ENCODE measurements around the gene WDR86. TPM values are rescaled to one million over a fixed set of nuclear protein-coding genes. Genes with fewer than 3 reads are reported as not detected.

WDR86 gene
- total and polyA plus RNA-seq, 2 of the 8 experiments (the other 6 are each of a cell fraction or from before 2014, with no cell fraction given): 12.7 to 15.8 TPM

GRCh38 chr7:151448261-151449252 is 38.7 kb upstream of the WDR86 start (continued):
- TF ChIP-seq CHD7 (IDR thresholded peaks at IDR 0.05; ENCODE audit: insufficient replicate concordance, low read length) (no peak), RFX5 (IDR thresholded peaks at IDR 0.05; ENCODE audit: borderline replicate concordance, low read depth, low read length) (no peak), CTCF (IDR thresholded peaks at IDR 0.05; ENCODE audit: control extremely low read depth in 1 of 3, insufficient read depth in 1 of 3, low read depth in 1 of 3, low read length in 3 of 3) (peak; percentile 80 to 85 (median 83)), BRCA1 (IDR thresholded peaks at IDR 0.05; ENCODE audit: low read depth, low read length) (no peak), GABPA (IDR thresholded peaks at IDR 0.05; ENCODE audit: borderline replicate concordance, insufficient read depth, low read length) (peak; percentile 24; the same call in 1 of the 2 replicates), HDAC6 (IDR thresholded peaks at IDR 0.05; ENCODE audit: low read depth, low read length) (no peak)
